ENCODE results near the gene GJA9.

DNA sequence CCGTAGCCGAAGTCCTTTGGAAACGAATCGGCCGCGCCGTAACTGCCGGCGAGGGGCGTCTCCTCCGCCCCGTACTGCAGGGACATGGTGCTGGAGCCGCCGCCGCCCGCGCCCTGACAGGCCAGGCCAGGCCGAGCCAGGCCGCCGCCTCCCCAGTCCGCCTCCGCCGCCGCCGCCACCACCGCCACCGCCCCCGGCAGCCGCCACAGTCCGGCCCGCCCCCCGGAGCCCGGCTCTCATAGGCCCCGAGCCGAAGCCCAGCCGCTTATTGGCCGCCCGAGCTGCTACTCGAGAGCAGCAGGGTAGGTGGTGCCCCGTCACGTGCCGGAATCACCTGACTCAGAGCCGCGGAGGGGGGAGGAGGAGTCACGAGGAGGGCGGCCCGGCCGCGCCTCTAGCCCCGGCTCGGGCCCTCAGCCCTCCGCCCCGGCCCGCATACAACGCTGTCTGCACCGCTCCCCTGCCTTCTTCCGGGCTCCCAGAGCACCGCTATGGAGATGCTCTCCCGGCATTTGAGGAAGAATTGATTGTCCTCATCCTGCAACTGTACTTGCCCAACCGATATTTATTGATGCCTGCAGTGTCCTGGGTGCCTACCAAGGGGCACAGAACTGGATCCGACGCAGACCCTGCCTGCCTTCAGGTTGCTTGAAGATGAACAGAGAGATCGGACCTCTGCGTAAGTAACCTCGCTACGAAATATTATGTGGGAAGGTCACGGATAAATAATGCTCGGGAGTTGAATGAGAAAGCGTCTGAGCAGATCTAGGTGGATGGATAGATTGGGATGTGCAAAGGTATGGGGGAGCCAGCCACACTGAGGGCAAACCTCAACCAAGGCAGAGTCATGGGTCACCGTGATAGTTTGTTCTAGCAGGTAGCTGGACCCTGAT is 21.6 kb downstream of the GJA9 start, which contains the start of gene RRAGC:
- TF ChIP-seq SUZ12 (IDR thresholded peaks at IDR 0.05; ENCODE audit: extremely low read depth, insufficient read depth, insufficient read length), result no peak
- TF ChIP-seq YY1 (IDR thresholded peaks at IDR 0.05; ENCODE audit: insufficient read depth, insufficient read length), result no peak

Measured in NT2/D1 (cell line).